Neural progenitor cell (in vitro differentiated cells): ENCODE measurements around the gene FTCD. TPM values are rescaled to one million over a fixed set of nuclear protein-coding genes. Genes with fewer than 3 reads are reported as not detected.

Experiments used
- DNase-seq: peaks from one replicate; pipeline ENCODE4 v3.0.0-alpha.2; 2016; ENCODE audit warnings: low spot score
- H2AFZ ChIP-seq: fragments of 200-600 bp; sonication (generic); replicated peaks from 2 replicates; pipeline ENCODE4 v1.6.1; 2016; ENCODE audit warnings: antibody characterized with exemption
- H3F3A ChIP-seq: fragments of 200-600 bp; sonication (generic); 2 replicates; pipeline ENCODE4 v1.6.1; 2016; ENCODE audit warnings: antibody characterized with exemption, low read depth
- H3K27ac ChIP-seq: fragments of 200-600 bp; sonication (generic); 2 replicates; pipeline ENCODE4 v1.5.1; 2016; ENCODE audit warnings: mild to moderate bottlenecking
- H3K27me3 ChIP-seq: fragments of 200-600 bp; sonication (generic); 2 replicates; pipeline ENCODE4 v1.6.1; 2016; ENCODE audit warnings: mild to moderate bottlenecking, moderate library complexity
- H3K36me3 ChIP-seq: fragments of 200-600 bp; sonication (generic); 2 replicates; pipeline ENCODE4 v1.5.1; 2016
- H3K4me1 ChIP-seq: fragments of 200-600 bp; sonication (generic); 2 replicates; pipeline ENCODE4 v1.6.1; 2016; ENCODE audit warnings: mixed run types
- H3K4me2 ChIP-seq: fragments of 200-600 bp; sonication (generic); 2 replicates; pipeline ENCODE4 v1.6.1; 2016
- H3K4me3 ChIP-seq: fragments of 200-600 bp; sonication (generic); 2 replicates; pipeline ENCODE4 v1.5.1; 2016
- H3K79me2 ChIP-seq: fragments of 200-600 bp; sonication (generic); 2 replicates; pipeline ENCODE4 v1.6.1; 2016; ENCODE audit warnings: low read depth
- H3K9ac ChIP-seq: fragments of 200-600 bp; sonication (generic); 2 replicates; pipeline ENCODE4 v1.6.1; 2016
- H3K9me3 ChIP-seq: fragments of 200-600 bp; sonication (generic); 2 replicates; pipeline ENCODE4 v1.5.1; 2016; ENCODE audit warnings: low read depth
- H4K20me1 ChIP-seq: fragments of 200-600 bp; sonication (generic); 2 replicates; pipeline ENCODE4 v1.6.1; 2016; ENCODE audit warnings: low read depth
- H3K27ac Mint-ChIP-seq: 3 replicates; pipeline ENCODE4 v1.8.0; 2021; ENCODE audit warnings: mixed read lengths
- H3K27me3 Mint-ChIP-seq: 2 replicates; pipeline ENCODE4 v1.8.0; 2022; ENCODE audit warnings: low read depth, mild to moderate bottlenecking, inconsistent platforms, moderate library complexity, mixed read lengths; ENCODE audit not compliant: insufficient read depth
- H3K36me3 Mint-ChIP-seq: 3 replicates; pipeline ENCODE4 v1.8.0; 2021; ENCODE audit warnings: mixed read lengths
- H3K4me1 Mint-ChIP-seq: 3 replicates; pipeline ENCODE4 v1.8.0; 2021; ENCODE audit warnings: mixed read lengths
- H3K4me3 Mint-ChIP-seq: 3 replicates; pipeline ENCODE4 v1.8.0; 2021; ENCODE audit warnings: mild to moderate bottlenecking, moderate library complexity, mixed read lengths
- H3K9me3 Mint-ChIP-seq: 3 replicates; pipeline ENCODE4 v1.8.0; 2020; ENCODE audit warnings: mixed read lengths
- CTCF ChIP-seq: fragments of 200-600 bp; sonication (generic); IDR thresholded peaks from 2 replicates; pipeline ENCODE4 v1.5.1; 2017; ENCODE audit warnings: antibody characterized with exemption, mild to moderate bottlenecking
- EZH2 ChIP-seq: fragments of 200-600 bp; sonication (generic); IDR thresholded peaks from 2 replicates; pipeline ENCODE4 v1.6.1; 2017; ENCODE audit warnings: antibody characterized with exemption, mild to moderate bottlenecking, moderate library complexity
- EZH2phosphoT487 ChIP-seq: fragments of 200-600 bp; sonication (generic); IDR thresholded peaks from 2 replicates; pipeline ENCODE4 v1.6.1; 2017; ENCODE audit warnings: antibody characterized with exemption
- total RNA-seq: library from RNA; depleted of rRNA; stranded (reverse); fragments of >200 nt; gene quantifications from 2 replicates; pipeline ENCODE4 v1.2.3, GENCODE V29; 2015; ENCODE audit warnings: low replicate concordance

FTCD gene
- total RNA-seq, 1 donor from 2014 or later: not detected

DNA sequence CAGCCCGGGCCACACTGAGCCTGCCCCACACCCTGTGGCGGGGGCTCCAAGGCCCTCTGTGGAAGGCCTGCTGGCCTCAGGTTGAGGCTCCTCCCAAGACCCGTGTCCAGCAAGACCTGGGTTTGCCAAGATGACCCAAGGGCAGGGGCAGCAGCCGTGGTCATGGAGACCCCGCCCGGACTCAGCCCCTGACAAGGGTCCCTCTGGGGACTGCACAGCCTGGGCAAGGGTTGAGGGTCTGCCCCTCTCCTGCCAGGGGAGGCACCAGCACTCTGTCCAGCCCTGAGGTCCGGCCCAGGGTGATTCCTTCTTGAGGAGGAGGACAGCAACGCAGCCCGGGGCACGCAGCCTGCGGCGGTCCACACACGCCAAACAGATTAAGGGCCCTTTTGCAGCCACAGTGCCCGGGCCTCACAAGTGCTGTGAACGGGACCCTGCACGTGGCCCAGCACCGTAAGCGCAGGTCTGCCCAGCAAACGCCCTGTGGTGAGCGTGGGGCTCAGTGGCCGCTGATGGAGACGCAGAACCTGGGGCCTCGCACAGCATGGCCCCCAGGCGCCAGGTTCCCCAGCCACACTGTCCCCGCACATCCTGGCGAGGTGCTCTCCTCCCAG is 25.5 kb upstream of the FTCD start:
- TF ChIP-seq EZH2: no peak
- TF ChIP-seq CTCF: no peak
- TF ChIP-seq EZH2phosphoT487: no peak
- Mint-ChIP-seq H3K4me3 (no peak overlapping the region), H3K27me3 (no peaks in the 10 kb centered on the region), H3K4me1 (peaks cover 9% of the 10 kb centered on the region), H3K9me3 (peaks cover 19% of the 10 kb centered on the region), H3K27ac (no peak overlapping the region), H3K36me3 (peaks cover 9% of the 10 kb centered on the region)
- Histone ChIP-seq H3K4me3 (no peak overlapping the region), H3K4me1 (peaks cover 5% of the 10 kb centered on the region), H3F3A (peaks cover 8% of the 10 kb centered on the region), H2AFZ (no peak overlapping the region), H3K9me3 (no peaks in the 10 kb centered on the region), H3K27ac (no peak overlapping the region), H3K4me2 (no peak overlapping the region), H4K20me1 (peaks cover 2% of the 10 kb centered on the region), H3K9ac (no peak overlapping the region), H3K36me3 (no peaks in the 10 kb centered on the region), H3K27me3 (no peaks in the 10 kb centered on the region), H3K79me2 (peaks cover 23% of the 10 kb centered on the region)
- DNase-seq: no peak

- H4K20me1 ChIP-seq: peaks cover 2% of the 10 kb centered on the region
- H3K4me1 ChIP-seq: peaks cover 1% of the 10 kb centered on the region
- no peaks in the 10 kb centered on the region for H3K9me3 ChIP-seq
- H2AFZ ChIP-seq: no peak overlapping the region
- H3K4me3 ChIP-seq: no peak overlapping the region
- no peaks in the 10 kb centered on the region for H3K36me3 ChIP-seq
- H3K9ac ChIP-seq: no peak overlapping the region
- peaks cover 6% of the 10 kb centered on the region for H3F3A ChIP-seq
- no peak for TF ChIP-seq EZH2
- no peak for TF ChIP-seq EZH2phosphoT487
- TF ChIP-seq CTCF: no peak
- no peak overlapping the region for H3K4me2 ChIP-seq
- no peak overlapping the region for H3K27ac ChIP-seq
- H3K4me1 Mint-ChIP-seq: peaks cover 3% of the 10 kb centered on the region
- H3K79me2 ChIP-seq: peaks cover 29% of the 10 kb centered on the region
- DNase-seq: no peak
- peak overlapping the region; percentile 63 for H3K4me3 Mint-ChIP-seq
- no peaks in the 10 kb centered on the region for H3K27me3 ChIP-seq
- peaks cover 9% of the 10 kb centered on the region for H3K36me3 Mint-ChIP-seq
- H3K9me3 Mint-ChIP-seq: peaks cover 26% of the 10 kb centered on the region
- H3K27ac Mint-ChIP-seq: peak overlapping the region; percentile 63
- H3K27me3 Mint-ChIP-seq: no peaks in the 10 kb centered on the region
These were observed 24.8 kb upstream of the FTCD start for GRCh38 chr21:46180079-46180722.

- H3K4me1 Mint-ChIP-seq: no peaks in the 10 kb centered on the region
- no peaks in the 10 kb centered on the region for H3K36me3 ChIP-seq
- no peak overlapping the region for H3K9ac ChIP-seq
- peaks cover 31% of the 10 kb centered on the region for H3K9me3 Mint-ChIP-seq
- H3F3A ChIP-seq: peaks cover 1% of the 10 kb centered on the region
- no peak overlapping the region for H3K4me2 ChIP-seq
- no peaks in the 10 kb centered on the region for H3K27me3 Mint-ChIP-seq
- H3K4me3 Mint-ChIP-seq: no peak overlapping the region
- peaks cover 2% of the 10 kb centered on the region for H4K20me1 ChIP-seq
- no peaks in the 10 kb centered on the region for H3K4me1 ChIP-seq
- no peaks in the 10 kb centered on the region for H3K9me3 ChIP-seq
- H3K79me2 ChIP-seq: peaks cover 32% of the 10 kb centered on the region
- H3K27ac Mint-ChIP-seq: no peak overlapping the region
- no peaks in the 10 kb centered on the region for H3K27me3 ChIP-seq
- no peak for TF ChIP-seq CTCF
- TF ChIP-seq EZH2phosphoT487: no peak
- TF ChIP-seq EZH2: no peak
- H3K4me3 ChIP-seq: no peak overlapping the region
- H3K36me3 Mint-ChIP-seq: peaks cover 13% of the 10 kb centered on the region
- H2AFZ ChIP-seq: no peak overlapping the region
- no peak for DNase-seq
- H3K27ac ChIP-seq: no peak overlapping the region
These were observed 24.3 kb upstream of the FTCD start for GRCh38 chr21:46179708-46180078.
